K562 (cell line): ENCODE results near the gene ZNF407. TPM values are rescaled to one million over a fixed set of nuclear protein-coding genes. Genes with fewer than 3 reads are reported as not detected.

Source experiments
- HNRNPUL1 ChIP-seq: fragments of 200-400 bp; formaldehyde crosslinking; IDR thresholded peaks from 2 replicates; pipeline ENCODE4 v1.6.1; 2017; ENCODE audit warnings: low read length
- JUN ChIP-seq, 2 experiments: sonication (generic) in 1 of 2; formaldehyde crosslinking in 1 of 2; IDR thresholded peaks; 2 replicates each; pipeline versions ENCODE4 v1.6.1 to v1.8.0; 2012 to 2022; ENCODE audit warnings: borderline replicate concordance in 2 of 2, mild to moderate bottlenecking in 2 of 2, improper control_type of control experiment in 1 of 2, low read depth in 1 of 2, low read length in 1 of 2, missing genetic modification reagents in 1 of 2
- L3MBTL2 ChIP-seq: fragments of 450-650 bp; IDR thresholded peaks from 2 replicates; pipeline ENCODE4 v1.6.1; 2016; ENCODE audit warnings: mild to moderate bottlenecking, moderate library complexity
- LCOR ChIP-seq: sonication (generic); formaldehyde crosslinking; IDR thresholded peaks from 2 replicates; pipeline ENCODE4 v1.8.0; 2022; ENCODE audit warnings: mild to moderate bottlenecking, missing genetic modification reagents
- MCM7 ChIP-seq, 2 experiments: fragments of 450-650 bp; IDR thresholded peaks; 2 replicates each; pipeline ENCODE4 v1.6.1; 2016 to 2018
- MYBL2 ChIP-seq, 2 experiments: fragments of 450-650 bp in 1 of 2; sonication (generic) in 1 of 2; formaldehyde crosslinking in 1 of 2; IDR thresholded peaks; 2 replicates each; pipeline versions ENCODE4 v1.6.1 to v1.8.1; 2017 to 2022; ENCODE audit warnings: borderline replicate concordance in 1 of 2, inconsistent platforms in 1 of 2, low read depth in 1 of 2, mild to moderate bottlenecking in 1 of 2, missing genetic modification reagents in 1 of 2, moderate library complexity in 1 of 2
- PHB2 ChIP-seq: fragments of 450-650 bp; IDR thresholded peaks from 2 replicates; pipeline ENCODE4 v1.6.1; 2017; ENCODE audit warnings: low read depth
- STAG1 ChIP-seq: sonication (generic); formaldehyde crosslinking; IDR thresholded peaks from 2 replicates; pipeline ENCODE4 v1.5.0; 2020; ENCODE audit warnings: missing genetic modification reagents, borderline replicate concordance
- polyA plus RNA-seq, 8 experiments: library from polyadenylated mRNA; depleted of rRNA in 4 of 8; stranded (reverse) in 5 of 8; unstranded in 3 of 8; fragments of >200 nt; fragmentation: Nextera tagmentation in 2 of 8; fragmentation: Illumina TruSeq in 1 of 8; extraction: Ambion mirVana in 2 of 8; extraction: Trizol in 1 of 8; gene quantifications; 2 replicates each; pipeline versions ENCODE4 v1.2.1 to v1.2.3, GENCODE V29; 2011 to 2014; ENCODE audit warnings: inconsistent platforms in 1 of 8, missing spikeins in 1 of 8
- total RNA-seq, 7 experiments: library from RNA; depleted of rRNA in 6 of 7; stranded (reverse); fragments of >200 nt in 6 of 7; fragmentation: Illumina TruSeq in 2 of 7; extraction: Trizol in 2 of 7; gene quantifications; 2 replicates each; pipeline versions ENCODE4 v1.2.1 to v1.2.3, GENCODE V29; 2011 to 2021; ENCODE audit warnings: low replicate concordance in 1 of 7
- TF ChIP-seq, protein P1 (sequence below): fragments of 250-450 bp; sonication (Bioruptor Pico); IDR thresholded peaks from 2 replicates; pipeline ENCODE4 v1.4.0; 2020; ENCODE audit warnings: mild to moderate bottlenecking, moderate library complexity
- TF ChIP-seq, protein P2 (sequence below), 2 experiments: fragments of 450-650 bp in 1 of 2; sonication (generic) in 1 of 2; formaldehyde crosslinking in 1 of 2; IDR thresholded peaks; 2 replicates each; pipeline versions ENCODE4 v1.7.1 to v1.9.0; 2016 to 2022; ENCODE audit warnings: inconsistent platforms in 1 of 2, mild to moderate bottlenecking in 1 of 2, missing genetic modification reagents in 1 of 2
- TF ChIP-seq, protein P3 (sequence below): fragments of 250-450 bp; sonication (Bioruptor Pico); IDR thresholded peaks from 2 replicates; pipeline ENCODE4 v1.9.0; 2021; ENCODE audit warnings: mild to moderate bottlenecking, inconsistent platforms

Gene ZNF407
- total and polyA plus RNA-seq, 9 of the 15 experiments (the other 6 are each of a cell fraction or from before 2014, with no cell fraction given): 0.21 to 5.4 (median 2.3) TPM

DNA sequence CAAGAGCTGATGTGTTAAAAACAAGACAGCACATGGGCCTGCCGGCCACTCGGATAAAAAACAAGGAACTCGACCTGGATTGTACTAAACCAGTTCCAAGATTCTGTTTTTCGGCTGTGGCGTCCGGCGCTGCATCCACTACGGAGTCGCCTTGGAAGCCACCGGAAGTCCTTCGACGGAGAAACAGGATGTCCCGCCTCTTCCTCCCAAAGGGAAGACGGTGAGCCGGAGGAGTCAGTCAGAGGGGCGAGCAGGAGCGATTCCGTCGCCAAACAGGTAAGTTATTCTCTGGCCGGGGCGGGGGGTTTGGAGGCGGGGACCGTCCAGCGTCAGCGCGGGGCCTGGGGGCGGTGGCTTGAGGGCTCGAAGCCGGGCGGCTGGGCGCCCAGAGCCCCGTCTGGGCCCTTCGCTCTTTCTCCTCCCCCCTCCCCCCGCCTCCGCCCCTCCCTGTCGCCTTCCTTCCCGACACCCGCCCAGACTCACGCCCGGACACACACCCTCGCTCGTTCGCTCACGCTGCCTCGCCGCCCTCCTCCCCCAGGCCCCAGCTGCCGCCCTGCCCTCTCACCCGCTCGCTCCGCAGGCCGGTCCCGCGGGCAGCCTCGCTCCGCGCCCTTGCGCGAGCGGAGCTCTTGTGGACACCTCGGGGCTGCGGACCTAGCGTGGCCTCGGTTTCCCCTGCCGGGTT is at the start of gene ZNF407 (continued):
- TF ChIP-seq STAG1: no peak
- no peak for TF ChIP-seq PHB2
- TF ChIP-seq MYBL2 (IDR thresholded peaks at IDR 0.05; ENCODE audit: low read depth): no peak
- no peak for TF ChIP-seq MYBL2 (CRISPR knock-in tag; IDR thresholded peaks at IDR 0.05; ENCODE audit: borderline replicate concordance)
- no peak for TF ChIP-seq HNRNPUL1
- TF ChIP-seq, protein P1, sequence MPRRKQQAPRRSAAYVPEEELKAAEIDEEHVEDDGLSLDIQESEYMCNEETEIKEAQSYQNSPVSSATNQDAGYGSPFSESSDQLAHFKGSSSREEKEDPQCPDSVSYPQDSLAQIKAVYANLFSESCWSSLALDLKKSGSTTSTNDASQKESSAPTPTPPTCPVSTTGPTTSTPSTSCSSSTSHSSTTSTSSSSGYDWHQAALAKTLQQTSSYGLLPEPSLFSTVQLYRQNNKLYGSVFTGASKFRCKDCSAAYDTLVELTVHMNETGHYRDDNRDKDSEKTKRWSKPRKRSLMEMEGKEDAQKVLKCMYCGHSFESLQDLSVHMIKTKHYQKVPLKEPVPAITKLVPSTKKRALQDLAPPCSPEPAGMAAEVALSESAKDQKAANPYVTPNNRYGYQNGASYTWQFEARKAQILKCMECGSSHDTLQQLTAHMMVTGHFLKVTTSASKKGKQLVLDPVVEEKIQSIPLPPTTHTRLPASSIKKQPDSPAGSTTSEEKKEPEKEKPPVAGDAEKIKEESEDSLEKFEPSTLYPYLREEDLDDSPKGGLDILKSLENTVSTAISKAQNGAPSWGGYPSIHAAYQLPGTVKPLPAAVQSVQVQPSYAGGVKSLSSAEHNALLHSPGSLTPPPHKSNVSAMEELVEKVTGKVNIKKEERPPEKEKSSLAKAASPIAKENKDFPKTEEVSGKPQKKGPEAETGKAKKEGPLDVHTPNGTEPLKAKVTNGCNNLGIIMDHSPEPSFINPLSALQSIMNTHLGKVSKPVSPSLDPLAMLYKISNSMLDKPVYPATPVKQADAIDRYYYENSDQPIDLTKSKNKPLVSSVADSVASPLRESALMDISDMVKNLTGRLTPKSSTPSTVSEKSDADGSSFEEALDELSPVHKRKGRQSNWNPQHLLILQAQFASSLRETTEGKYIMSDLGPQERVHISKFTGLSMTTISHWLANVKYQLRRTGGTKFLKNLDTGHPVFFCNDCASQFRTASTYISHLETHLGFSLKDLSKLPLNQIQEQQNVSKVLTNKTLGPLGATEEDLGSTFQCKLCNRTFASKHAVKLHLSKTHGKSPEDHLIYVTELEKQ (CRISPR knock-in tag): no peak
- no peak for TF ChIP-seq MCM7 (IDR thresholded peaks at IDR 0.05)
- TF ChIP-seq JUN (IDR thresholded peaks at IDR 0.05; ENCODE audit: borderline replicate concordance, low read depth, low read length): no peak
- TF ChIP-seq JUN (CRISPR knock-in tag; IDR thresholded peaks at IDR 0.05; ENCODE audit: borderline replicate concordance): no peak
- TF ChIP-seq L3MBTL2: no peak
- TF ChIP-seq, protein P2, sequence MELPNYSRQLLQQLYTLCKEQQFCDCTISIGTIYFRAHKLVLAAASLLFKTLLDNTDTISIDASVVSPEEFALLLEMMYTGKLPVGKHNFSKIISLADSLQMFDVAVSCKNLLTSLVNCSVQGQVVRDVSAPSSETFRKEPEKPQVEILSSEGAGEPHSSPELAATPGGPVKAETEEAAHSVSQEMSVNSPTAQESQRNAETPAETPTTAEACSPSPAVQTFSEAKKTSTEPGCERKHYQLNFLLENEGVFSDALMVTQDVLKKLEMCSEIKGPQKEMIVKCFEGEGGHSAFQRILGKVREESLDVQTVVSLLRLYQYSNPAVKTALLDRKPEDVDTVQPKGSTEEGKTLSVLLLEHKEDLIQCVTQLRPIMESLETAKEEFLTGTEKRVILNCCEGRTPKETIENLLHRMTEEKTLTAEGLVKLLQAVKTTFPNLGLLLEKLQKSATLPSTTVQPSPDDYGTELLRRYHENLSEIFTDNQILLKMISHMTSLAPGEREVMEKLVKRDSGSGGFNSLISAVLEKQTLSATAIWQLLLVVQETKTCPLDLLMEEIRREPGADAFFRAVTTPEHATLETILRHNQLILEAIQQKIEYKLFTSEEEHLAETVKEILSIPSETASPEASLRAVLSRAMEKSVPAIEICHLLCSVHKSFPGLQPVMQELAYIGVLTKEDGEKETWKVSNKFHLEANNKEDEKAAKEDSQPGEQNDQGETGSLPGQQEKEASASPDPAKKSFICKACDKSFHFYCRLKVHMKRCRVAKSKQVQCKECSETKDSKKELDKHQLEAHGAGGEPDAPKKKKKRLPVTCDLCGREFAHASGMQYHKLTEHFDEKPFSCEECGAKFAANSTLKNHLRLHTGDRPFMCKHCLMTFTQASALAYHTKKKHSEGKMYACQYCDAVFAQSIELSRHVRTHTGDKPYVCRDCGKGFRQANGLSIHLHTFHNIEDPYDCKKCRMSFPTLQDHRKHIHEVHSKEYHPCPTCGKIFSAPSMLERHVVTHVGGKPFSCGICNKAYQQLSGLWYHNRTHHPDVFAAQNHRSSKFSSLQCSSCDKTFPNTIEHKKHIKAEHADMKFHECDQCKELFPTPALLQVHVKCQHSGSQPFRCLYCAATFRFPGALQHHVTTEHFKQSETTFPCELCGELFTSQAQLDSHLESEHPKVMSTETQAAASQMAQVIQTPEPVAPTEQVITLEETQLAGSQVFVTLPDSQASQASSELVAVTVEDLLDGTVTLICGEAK (IDR thresholded peaks at IDR 0.05): peak; percentile 94
- TF ChIP-seq, protein P2 (CRISPR knock-in tag; IDR thresholded peaks at IDR 0.05): no peak
- TF ChIP-seq LCOR (CRISPR knock-in tag): no peak
- TF ChIP-seq, protein P3, sequence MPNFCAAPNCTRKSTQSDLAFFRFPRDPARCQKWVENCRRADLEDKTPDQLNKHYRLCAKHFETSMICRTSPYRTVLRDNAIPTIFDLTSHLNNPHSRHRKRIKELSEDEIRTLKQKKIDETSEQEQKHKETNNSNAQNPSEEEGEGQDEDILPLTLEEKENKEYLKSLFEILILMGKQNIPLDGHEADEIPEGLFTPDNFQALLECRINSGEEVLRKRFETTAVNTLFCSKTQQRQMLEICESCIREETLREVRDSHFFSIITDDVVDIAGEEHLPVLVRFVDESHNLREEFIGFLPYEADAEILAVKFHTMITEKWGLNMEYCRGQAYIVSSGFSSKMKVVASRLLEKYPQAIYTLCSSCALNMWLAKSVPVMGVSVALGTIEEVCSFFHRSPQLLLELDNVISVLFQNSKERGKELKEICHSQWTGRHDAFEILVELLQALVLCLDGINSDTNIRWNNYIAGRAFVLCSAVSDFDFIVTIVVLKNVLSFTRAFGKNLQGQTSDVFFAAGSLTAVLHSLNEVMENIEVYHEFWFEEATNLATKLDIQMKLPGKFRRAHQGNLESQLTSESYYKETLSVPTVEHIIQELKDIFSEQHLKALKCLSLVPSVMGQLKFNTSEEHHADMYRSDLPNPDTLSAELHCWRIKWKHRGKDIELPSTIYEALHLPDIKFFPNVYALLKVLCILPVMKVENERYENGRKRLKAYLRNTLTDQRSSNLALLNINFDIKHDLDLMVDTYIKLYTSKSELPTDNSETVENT: no peak
